GM18511 (cell line): ENCODE data around the gene NAGPA.

Experiments
- ATAC-seq: cut with Tn5 transposase; IDR thresholded peaks from one replicate; pipeline ENCODE4 v1.9.1; 2021; ENCODE audit warnings: mild to moderate bottlenecking, moderate library complexity; ENCODE audit not compliant: unreplicated experiment

NAGPA gene

GRCh38 chr16:5004311-5004710 lies 29.4 kb downstream of the NAGPA start:
- ATAC-seq: no peak

GRCh38 chr16:5003828-5004227 lies 29.9 kb downstream of the NAGPA start:
- ATAC-seq: no peak

- ATAC-seq: no peak
These were observed 30.5 kb downstream of the NAGPA start for GRCh38 chr16:5003211-5003610.

GRCh38 chr16:5002699-5003143 lies 31.0 kb downstream of the NAGPA start:
- ATAC-seq: no peak

- ATAC-seq: no peak
These were observed 31.7 kb downstream of the NAGPA start for GRCh38 chr16:5001986-5002385.

GRCh38 chr16:5001571-5001970 lies 32.2 kb downstream of the NAGPA start:
- ATAC-seq: no peak

GRCh38 chr16:5000573-5001001 lies 33.1 kb downstream of the NAGPA start:
- no peak for ATAC-seq

GRCh38 chr16:4994719-4995434 lies 38.9 kb downstream of the NAGPA start:
- no peak for ATAC-seq

- ATAC-seq: no peak
These were observed 42.0 kb downstream of the NAGPA start for GRCh38 chr16:4991754-4992153.

- ATAC-seq: no peak
These were observed 43.3 kb downstream of the NAGPA start for GRCh38 chr16:4990415-4990814.

- ATAC-seq: no peak
These were observed 44.2 kb downstream of the NAGPA start for GRCh38 chr16:4989391-4990006.

- no peak for ATAC-seq
These were observed 45.1 kb downstream of the NAGPA start for GRCh38 chr16:4988647-4989046.

GRCh38 chr16:4987580-4988374 lies 46.0 kb downstream of the NAGPA start:
- ATAC-seq: no peak

GRCh38 chr16:4987250-4987579 lies 46.5 kb downstream of the NAGPA start:
- ATAC-seq: no peak

- ATAC-seq: no peak
These were observed 49.4 kb downstream of the NAGPA start for GRCh38 chr16:4984174-4984990.

- no peak for ATAC-seq
These were observed 51.5 kb downstream of the NAGPA start for GRCh38 chr16:4982056-4982867.

GRCh38 chr16:4981473-4981872 lies 52.3 kb downstream of the NAGPA start:
- ATAC-seq: no peak

- ATAC-seq: no peak
These were observed 53.0 kb downstream of the NAGPA start for GRCh38 chr16:4980691-4981090.

GRCh38 chr16:4979736-4980660 lies 53.7 kb downstream of the NAGPA start:
- no peak for ATAC-seq
